ENCODE data around the gene ESR2. TPM values are rescaled to one million over a fixed set of nuclear protein-coding genes. Genes with fewer than 3 reads are reported as not detected.
A peak's percentile ranks its signal among the peaks of the same experiment; 100 is the strongest.

Gene ESR2
- total RNA-seq, 2 experiments from 2014 or later: 0.26 to 0.32 TPM

- ChIA-PET CTCF (interaction anchor here (0.6 kb wide), 2 partner anchors 69 to 574 kb away, joined by 5 read pairs; no protein-coding TSS in a partner anchor), POLR2A (no interaction called here)
These were observed 84.6 kb downstream of the ESR2 start for GRCh38 chr14:64209444-64210131.

GRCh38 chr14:64208981-64209380 is 85.2 kb downstream of the ESR2 start:
- no peak overlapping the region for H3K4me3 Mint-ChIP-seq
- CTCF ChIA-PET: interaction anchor here (0.6 to 0.8 kb wide), 2 partner anchors 21 to 69 kb away, joined by 3 to 5 read pairs; no protein-coding TSS in a partner anchor
- POLR2A ChIA-PET: no interaction called here
- peaks cover 8% of the 10 kb centered on the region for H3K36me3 Mint-ChIP-seq (ENCODE audit: low read depth)
- H3K27ac Mint-ChIP-seq: no peak overlapping the region
- H3K27me3 Mint-ChIP-seq: no peaks in the 10 kb centered on the region
- DNase-seq (no peak), ATAC-seq (no peak)
- no peaks in the 10 kb centered on the region for H3K9me3 Mint-ChIP-seq (ENCODE audit: low read depth)
- no peaks in the 10 kb centered on the region for H3K4me1 Mint-ChIP-seq
- intact Hi-C loops (cut with DNase I, micrococcal nuclease): no loop called here

More at GRCh38 chr14:64209444-64210131, 84.6 kb downstream of the ESR2 start:
- H3K36me3 Mint-ChIP-seq (ENCODE audit: low read depth): peaks cover 8% of the 10 kb centered on the region
- ATAC-seq (no peak), DNase-seq (no peak)
- no peak overlapping the region for H3K27ac Mint-ChIP-seq
- H3K4me1 Mint-ChIP-seq: no peaks in the 10 kb centered on the region
- no peaks in the 10 kb centered on the region for H3K9me3 Mint-ChIP-seq (ENCODE audit: low read depth)
- intact Hi-C loops (cut with DNase I, micrococcal nuclease): no loop called here
- no peak overlapping the region for H3K4me3 Mint-ChIP-seq
- no peaks in the 10 kb centered on the region for H3K27me3 Mint-ChIP-seq

GRCh38 chr14:64208261-64208660 is 85.9 kb downstream of the ESR2 start:
- CTCF ChIA-PET: interaction anchor here (0.8 kb wide), 1 partner anchor 20 kb away, joined by 3 read pairs; no protein-coding TSS in a partner anchor

GRCh38 chr14:64203366-64204006 is 90.7 kb downstream of the ESR2 start:
- DNase-seq (no peak), ATAC-seq (no peak)
- H3K4me1 Mint-ChIP-seq: no peaks in the 10 kb centered on the region
- intact Hi-C loops (cut with DNase I, micrococcal nuclease): no loop called here
- no peaks in the 10 kb centered on the region for H3K27me3 Mint-ChIP-seq
- H3K36me3 Mint-ChIP-seq (ENCODE audit: low read depth): no peaks in the 10 kb centered on the region
- POLR2A ChIA-PET: interaction anchor here (0.6 kb wide), 1 partner anchor 10 kb away, joined by 3 read pairs; no protein-coding TSS in a partner anchor
- H3K9me3 Mint-ChIP-seq (ENCODE audit: low read depth): no peaks in the 10 kb centered on the region
- H3K4me3 Mint-ChIP-seq: no peak overlapping the region
- H3K27ac Mint-ChIP-seq: no peak overlapping the region
- CTCF ChIA-PET: interaction anchor here (1.2 to 1.7 kb wide), 4 partner anchors 9 to 100 kb away, joined by 3 to 4 read pairs (median 4); partner anchors contain the start of gene ESR2

More at GRCh38 chr14:64208261-64208660, 85.9 kb downstream of the ESR2 start:
- Mint-ChIP-seq H3K36me3 (ENCODE audit: low read depth) (peaks cover 6% of the 10 kb centered on the region), H3K27me3 (no peaks in the 10 kb centered on the region), H3K9me3 (ENCODE audit: low read depth) (no peaks in the 10 kb centered on the region), H3K4me3 (no peak overlapping the region), H3K4me1 (no peaks in the 10 kb centered on the region), H3K27ac (no peak overlapping the region)
- POLR2A ChIA-PET: no interaction called here
- intact Hi-C loops (cut with DNase I, micrococcal nuclease): no loop called here
- ATAC-seq (no peak), DNase-seq (no peak)

- no peak overlapping the region for H3K27ac Mint-ChIP-seq
- no peak overlapping the region for H3K4me3 Mint-ChIP-seq
- ChIA-PET POLR2A (no interaction called here), CTCF (interaction anchor here (0.8 to 1.7 kb wide), 5 partner anchors 9 to 114 kb away, joined by 3 to 4 read pairs (median 4); partner anchors contain the start of gene ESR2)
- no peak for DNase-seq
- ATAC-seq: no peak
- H3K27me3 Mint-ChIP-seq: no peaks in the 10 kb centered on the region
- H3K4me1 Mint-ChIP-seq: no peaks in the 10 kb centered on the region
- intact Hi-C loops (cut with DNase I, micrococcal nuclease): no loop called here
- no peaks in the 10 kb centered on the region for H3K36me3 Mint-ChIP-seq (ENCODE audit: low read depth)
- no peaks in the 10 kb centered on the region for H3K9me3 Mint-ChIP-seq (ENCODE audit: low read depth)
These were observed 91.5 kb downstream of the ESR2 start for GRCh38 chr14:64202716-64203115.

- Mint-ChIP-seq H3K36me3 (ENCODE audit: low read depth) (no peaks in the 10 kb centered on the region), H3K4me3 (no peak overlapping the region)
- CTCF ChIA-PET: interaction anchor here (0.8 to 1.7 kb wide), 3 partner anchors 9 to 114 kb away, joined by 3 to 4 read pairs (median 4); no protein-coding TSS in a partner anchor
These were observed 92.1 kb downstream of the ESR2 start for GRCh38 chr14:64201921-64202545.

GRCh38 chr14:64201296-64201695 is 92.9 kb downstream of the ESR2 start:
- H3K27me3 Mint-ChIP-seq: no peaks in the 10 kb centered on the region
- H3K36me3 Mint-ChIP-seq (ENCODE audit: low read depth): no peaks in the 10 kb centered on the region
- CTCF ChIA-PET: interaction anchor here (0.5 to 1.2 kb wide), 2 partner anchors 14 to 843 kb away, joined by 3 read pairs; no protein-coding TSS in a partner anchor
- POLR2A ChIA-PET: no interaction called here
- peaks cover 7% of the 10 kb centered on the region for H3K4me1 Mint-ChIP-seq
- H3K9me3 Mint-ChIP-seq (ENCODE audit: low read depth): no peaks in the 10 kb centered on the region
- no peak overlapping the region for H3K4me3 Mint-ChIP-seq
- intact Hi-C loops (cut with DNase I, micrococcal nuclease): no loop called here
- DNase-seq: no peak
- no peak for ATAC-seq
- H3K27ac Mint-ChIP-seq: no peak overlapping the region

More at GRCh38 chr14:64201921-64202545, 92.1 kb downstream of the ESR2 start:
- intact Hi-C loops (cut with DNase I, micrococcal nuclease): no loop called here
- DNase-seq (no peak), ATAC-seq (no peak)
- POLR2A ChIA-PET: no interaction called here
- H3K27ac Mint-ChIP-seq: no peak overlapping the region
- no peaks in the 10 kb centered on the region for H3K9me3 Mint-ChIP-seq (ENCODE audit: low read depth)
- H3K27me3 Mint-ChIP-seq: no peaks in the 10 kb centered on the region
- H3K4me1 Mint-ChIP-seq: peaks cover 3% of the 10 kb centered on the region

- Mint-ChIP-seq H3K27me3 (no peaks in the 10 kb centered on the region), H3K4me3 (no peak overlapping the region)
These were observed 94.0 kb downstream of the ESR2 start for GRCh38 chr14:64200170-64200569.

GRCh38 chr14:64198486-64198885 is 95.7 kb downstream of the ESR2 start:
- no peaks in the 10 kb centered on the region for H3K9me3 Mint-ChIP-seq (ENCODE audit: low read depth)
- H3K27me3 Mint-ChIP-seq: no peaks in the 10 kb centered on the region
- no peak for DNase-seq
- no peak for ATAC-seq
- no peak overlapping the region for H3K4me3 Mint-ChIP-seq
- ChIA-PET CTCF (interaction anchor here (0.5 kb wide), 1 partner anchor 8 kb away, joined by 3 read pairs; no protein-coding TSS in a partner anchor), POLR2A (no interaction called here)
- intact Hi-C loops (cut with DNase I, micrococcal nuclease): no loop called here
- H3K27ac Mint-ChIP-seq: no peak overlapping the region
- no peaks in the 10 kb centered on the region for H3K36me3 Mint-ChIP-seq (ENCODE audit: low read depth)
- H3K4me1 Mint-ChIP-seq: peaks cover 33% of the 10 kb centered on the region

More at GRCh38 chr14:64200170-64200569, 94.0 kb downstream of the ESR2 start:
- H3K4me1 Mint-ChIP-seq: peaks cover 17% of the 10 kb centered on the region
- no peaks in the 10 kb centered on the region for H3K36me3 Mint-ChIP-seq (ENCODE audit: low read depth)
- POLR2A ChIA-PET: no interaction called here
- CTCF ChIA-PET: interaction anchor here (1.2 kb wide), 1 partner anchor 13 kb away, joined by 3 read pairs; no protein-coding TSS in a partner anchor
- ATAC-seq (no peak), DNase-seq (no peak)
- no peak overlapping the region for H3K27ac Mint-ChIP-seq
- H3K9me3 Mint-ChIP-seq (ENCODE audit: low read depth): no peaks in the 10 kb centered on the region
- intact Hi-C loops (cut with DNase I, micrococcal nuclease): no loop called here

- POLR2A ChIA-PET: no interaction called here
These were observed 96.2 kb downstream of the ESR2 start for GRCh38 chr14:64197996-64198395.

GRCh38 chr14:64196814-64197411 is 97.3 kb downstream of the ESR2 start:
- peak overlapping the region; percentile 39 for H3K4me3 Mint-ChIP-seq
- POLR2A ChIA-PET: no interaction called here
- CTCF ChIA-PET: interaction anchor here (0.6 to 2.0 kb wide), 3 partner anchors 8 to 107 kb away, joined by 3 to 6 read pairs (median 4); no protein-coding TSS in a partner anchor
- H3K9me3 Mint-ChIP-seq (ENCODE audit: low read depth): no peaks in the 10 kb centered on the region
- intact Hi-C loops (cut with DNase I, micrococcal nuclease): no loop called here
- ATAC-seq (peak; percentile 71), DNase-seq (peak; percentile 46)
- peaks cover under 1% of the 10 kb centered on the region for H3K36me3 Mint-ChIP-seq (ENCODE audit: low read depth)
- H3K4me1 Mint-ChIP-seq: peaks cover 33% of the 10 kb centered on the region
- no peaks in the 10 kb centered on the region for H3K27me3 Mint-ChIP-seq
- H3K27ac Mint-ChIP-seq: peak overlapping the region; percentile 51

More at GRCh38 chr14:64197996-64198395, 96.2 kb downstream of the ESR2 start:
- H3K9me3 Mint-ChIP-seq (ENCODE audit: low read depth): no peaks in the 10 kb centered on the region
- no peak overlapping the region for H3K4me3 Mint-ChIP-seq
- ATAC-seq (no peak), DNase-seq (no peak)
- CTCF ChIA-PET: no interaction called here
- H3K27me3 Mint-ChIP-seq: no peaks in the 10 kb centered on the region
- H3K36me3 Mint-ChIP-seq (ENCODE audit: low read depth): no peaks in the 10 kb centered on the region
- peaks cover 33% of the 10 kb centered on the region for H3K4me1 Mint-ChIP-seq
- H3K27ac Mint-ChIP-seq: no peak overlapping the region
- intact Hi-C loops (cut with DNase I, micrococcal nuclease): no loop called here

All from activated CD4-positive, alpha-beta T cell treated with anti-CD3 and anti-CD28 coated beads for 36 hours (primary cell).